H1 (cell line): Measurements from ENCODE around the gene ACTN4. TPM values are rescaled to one million over a fixed set of nuclear protein-coding genes. Genes with fewer than 3 reads are reported as not detected.
A peak's percentile ranks its signal among the peaks of the same experiment; 100 is the strongest.

Experiments
- BRCA1 ChIP-seq: IDR thresholded peaks from 2 replicates; pipeline ENCODE4 v1.6.1; 2012; ENCODE audit warnings: low read depth, low read length, improper control_type of control experiment
- CHD7 ChIP-seq: fragments of 300-600 bp; sonication (generic); IDR thresholded peaks from 2 replicates; pipeline ENCODE4 v1.7.1; 2012; ENCODE audit warnings: low read length, moderate library complexity, mild to moderate bottlenecking, inconsistent platforms; ENCODE audit not compliant: insufficient replicate concordance
- CREB1 ChIP-seq: IDR thresholded peaks from 2 replicates; pipeline ENCODE4 v1.6.1; 2012; ENCODE audit warnings: inconsistent platforms
- GABPA ChIP-seq: IDR thresholded peaks from 2 replicates; pipeline ENCODE4 v1.6.1; 2011; ENCODE audit warnings: mild to moderate bottlenecking, low read length, moderate library complexity, borderline replicate concordance; ENCODE audit not compliant: insufficient read depth
- MAX ChIP-seq: IDR thresholded peaks from 2 replicates; pipeline ENCODE4 v1.6.1; 2012; ENCODE audit warnings: inconsistent platforms
- POLR2A ChIP-seq, 2 experiments: IDR thresholded peaks; 1 replicate in 1 of 2; 2 replicates in 1 of 2; pipeline ENCODE4 v1.6.1; 2011; ENCODE audit warnings: low read depth in 2 of 2, low read length in 2 of 2, mild to moderate bottlenecking in 2 of 2; ENCODE audit errors: control extremely low read depth in 1 of 2
- SP1 ChIP-seq: IDR thresholded peaks from 2 replicates; pipeline ENCODE4 v1.6.1; 2011; ENCODE audit warnings: low read depth, low read length
- SP4 ChIP-seq: IDR thresholded peaks from 2 replicates; pipeline ENCODE4 v1.6.1; 2012; ENCODE audit warnings: low read length, inconsistent platforms
- TAF7 ChIP-seq: optimal IDR thresholded peaks from 2 replicates; pipeline ENCODE3; 2011; ENCODE audit warnings: low read depth, mild to moderate bottlenecking, inconsistent platforms, low read length, moderate library complexity, borderline replicate concordance
- polyA plus RNA-seq, 7 experiments: library from polyadenylated mRNA; depleted of rRNA in 3 of 7; stranded (reverse) in 5 of 7; unstranded in 2 of 7; fragments of >200 nt in 5 of 7; fragments of 200-250 nt in 2 of 7; gene quantifications; 1 replicate in 5 of 7; 2 replicates in 1 of 7; 4 replicates in 1 of 7; pipeline versions ENCODE4 v1.2.1 to v1.2.3, GENCODE V29; 2011 to 2013; ENCODE audit warnings: missing spikeins in 2 of 7, mixed read lengths in 2 of 7
- total RNA-seq: library from RNA; stranded (reverse); fragmentation: NEBNext Ultra II Directional; extraction: Animal tissue kit (Norgen Biotek cat#: 25700); gene quantifications from 2 replicates; pipeline ENCODE4 v1.2.1, GENCODE V29; 2021

Gene ACTN4
- total and polyA plus RNA-seq, 2 of the 8 experiments (the other 6 are each of a cell fraction or from before 2014, with no cell fraction given) = 211 to 520 TPM

GRCh38 chr19:38618590-38619360 lies 28.7 kb upstream of the ACTN4 start, which contains the start of gene EIF3K (continued):
- no peak for TF ChIP-seq CHD7
- no peak for TF ChIP-seq BRCA1
- TF ChIP-seq TAF7 = peak; percentile 30
- TF ChIP-seq MAX = peak; percentile 89
- TF ChIP-seq CREB1 = peak; percentile 84
- 0 out of 2 replicates have a peak, but pooled peaks have one; percentile 14 for TF ChIP-seq SP1
- TF ChIP-seq POLR2A (IDR thresholded peaks at IDR 0.05; ENCODE audit: control extremely low read depth in 1 of 2, low read depth in 2 of 2, low read length in 2 of 2) = peak; percentile 52 to 84
- peak; percentile 23; the same call in 1 of the 2 replicates for TF ChIP-seq SP4
- peak; percentile 47; the same call in 1 of the 2 replicates for TF ChIP-seq GABPA
- TF ChIP-seq, all 59 proteins: peak for 23
